H1 (cell line): ENCODE measurements around the gene GTF3C2. TPM values are rescaled to one million over a fixed set of nuclear protein-coding genes. Genes with fewer than 3 reads are reported as not detected.

Source experiments
- CTCF ChIA-PET: fragments of 300-600 bp; sonication (Branson Sonifier 250); formaldehyde crosslinking; loops from one replicate; lab custom pipeline; 2021; ENCODE audit not compliant: partially characterized antibody; lab: Charles Lee
- POLR2A ChIA-PET: fragments of 300-600 bp; sonication (Branson Sonifier 250); formaldehyde crosslinking; loops from one replicate; lab custom pipeline; 2021; ENCODE audit warnings: inconsistent platforms; ENCODE audit not compliant: partially characterized antibody; lab: Charles Lee
- DNase-seq, 2 experiments: peaks; one replicate each; pipeline versions ENCODE4 v3.0.0 to v3.0.0-alpha.2; 2010 to 2022; ENCODE audit warnings: low spot score in 2 of 2, low read depth in 1 of 2, mixed read lengths in 1 of 2
- FAIRE-seq: peaks from 2 replicates; lab custom pipeline; 2011; peaks lifted over from hg19 to GRCh38; lab: Jason Lieb, UNC
- H2AFZ ChIP-seq: 2 replicates; pipeline ENCODE4 v1.8.1; 2012; ENCODE audit warnings: low read length, inconsistent platforms
- H2AK5ac ChIP-seq: 2 replicates; pipeline ENCODE4 v1.6.1; 2013; ENCODE audit warnings: low read depth, low read length
- H2BK120ac ChIP-seq: replicated peaks from 2 replicates; pipeline ENCODE3; 2013; ENCODE audit warnings: low read depth, low read length, inconsistent platforms
- H2BK12ac ChIP-seq: 2 replicates; pipeline ENCODE4 v1.6.1; 2013; ENCODE audit warnings: low read depth, low read length
- H2BK15ac ChIP-seq: 2 replicates; pipeline ENCODE4 v1.6.1; 2013; ENCODE audit warnings: low read length
- H2BK20ac ChIP-seq: 2 replicates; pipeline ENCODE4 v1.6.1; 2013; ENCODE audit warnings: low read length
- H2BK5ac ChIP-seq: 2 replicates; pipeline ENCODE4 v1.6.1; 2013; ENCODE audit warnings: low read depth, low read length
- H3K14ac ChIP-seq: 2 replicates; pipeline ENCODE4 v1.6.1; 2013; ENCODE audit warnings: inconsistent platforms; ENCODE audit not compliant: insufficient read length
- H3K18ac ChIP-seq: 2 replicates; pipeline ENCODE4 v1.6.1; 2013; ENCODE audit warnings: low read length; ENCODE audit errors: extremely low read depth
- H3K23ac ChIP-seq: 2 replicates; pipeline ENCODE4 v1.6.1; 2013; ENCODE audit warnings: inconsistent platforms; ENCODE audit not compliant: insufficient read length
- H3K23me2 ChIP-seq: 2 replicates; pipeline ENCODE4 v1.6.1; 2013; ENCODE audit warnings: low read depth, low read length
- H3K27ac ChIP-seq: 2 replicates; pipeline ENCODE4 v1.6.1; 2011; ENCODE audit warnings: low read depth, low read length, inconsistent platforms
- H3K27me3 ChIP-seq, 4 experiments: replicated peaks in 1 of 4; 1 replicate in 1 of 4; 2 replicates in 3 of 4; pipeline versions ENCODE4 v1.6.1 to v1.8.1; 2011 to 2013; ENCODE audit warnings: low read length in 3 of 4, mild to moderate bottlenecking in 3 of 4, inconsistent platforms in 2 of 4, mixed read lengths in 2 of 4, moderate library complexity in 1 of 4; ENCODE audit not compliant: control insufficient read depth in 3 of 4, insufficient read depth in 3 of 4; ENCODE audit errors: extremely low read depth in 1 of 4
- H3K36me3 ChIP-seq, 4 experiments: 2 replicates each; pipeline versions ENCODE4 v1.6.1 to v1.8.1; 2011 to 2013; ENCODE audit warnings: mild to moderate bottlenecking in 4 of 4, low read length in 3 of 4, moderate library complexity in 2 of 4, control low read depth in 1 of 4, inconsistent platforms in 1 of 4; ENCODE audit not compliant: insufficient read depth in 4 of 4, control insufficient read depth in 2 of 4
- H3K4ac ChIP-seq: replicated peaks from 2 replicates; pipeline ENCODE3; 2013; ENCODE audit warnings: low read length, low read depth, mixed read lengths, inconsistent platforms; ENCODE audit not compliant: insufficient read length
- H3K4me1 ChIP-seq, 4 experiments: replicated peaks in 1 of 4; 1 replicate in 1 of 4; 2 replicates in 3 of 4; pipeline versions ENCODE4 v1.6.1 to v1.8.1; 2011 to 2013; ENCODE audit warnings: low read length in 3 of 4, inconsistent platforms in 2 of 4, mixed read lengths in 1 of 4; ENCODE audit not compliant: insufficient read depth in 4 of 4, control insufficient read depth in 3 of 4
- H3K4me2 ChIP-seq, 2 experiments: 2 replicates each; pipeline versions ENCODE4 v1.6.1 to v1.8.1; 2011 to 2013; ENCODE audit warnings: low read depth in 2 of 2, low read length in 2 of 2, control low read depth in 1 of 2, inconsistent platforms in 1 of 2, mild to moderate bottlenecking in 1 of 2; ENCODE audit not compliant: insufficient read depth in 1 of 2
- H3K4me3 ChIP-seq, 4 experiments: fragments of 200-600, 300-600 bp in 1 of 4; sonication (generic), shearing (Covaris generic), sonication (Bioruptor Twin) in 1 of 4; 2 replicates each; pipeline versions ENCODE4 v1.5.1 to v1.8.1; 2011 to 2016; ENCODE audit warnings: low read length in 4 of 4, low read depth in 3 of 4, control low read depth in 2 of 4, inconsistent platforms in 2 of 4, mild to moderate bottlenecking in 2 of 4, mixed read lengths in 1 of 4, moderate library complexity in 1 of 4; ENCODE audit not compliant: insufficient read depth in 2 of 4; ENCODE audit errors: extremely low read depth in 1 of 4
- H3K56ac ChIP-seq: replicated peaks from 2 replicates; pipeline ENCODE3; 2013; ENCODE audit warnings: low read depth, mild to moderate bottlenecking, mixed read lengths, low read length, inconsistent platforms; ENCODE audit not compliant: insufficient read length
- H3K79me1 ChIP-seq: 2 replicates; pipeline ENCODE4 v1.6.1; 2013; ENCODE audit warnings: low read depth, low read length, control low read depth
- H3K79me2 ChIP-seq, 2 experiments: 2 replicates each; pipeline versions ENCODE4 v1.6.1 to v1.8.1; 2012 to 2013; ENCODE audit warnings: low read length in 2 of 2, mild to moderate bottlenecking in 2 of 2, inconsistent platforms in 1 of 2; ENCODE audit not compliant: insufficient read depth in 2 of 2, control insufficient read depth in 1 of 2
- H3K9ac ChIP-seq, 4 experiments: replicated peaks in 1 of 4; 1 replicate in 1 of 4; 2 replicates in 3 of 4; pipeline versions ENCODE4 v1.6.1 to v1.8.1; 2011 to 2013; ENCODE audit warnings: low read depth in 3 of 4, low read length in 3 of 4, control low read depth in 2 of 4, mild to moderate bottlenecking in 2 of 4, moderate library complexity in 2 of 4, inconsistent platforms in 1 of 4; ENCODE audit errors: extremely low read depth in 1 of 4
- H3K9me3 ChIP-seq, 2 experiments: 2 replicates each; pipeline versions ENCODE4 v1.6.1 to v1.8.1; 2012 to 2013; ENCODE audit warnings: mild to moderate bottlenecking in 2 of 2, moderate library complexity in 2 of 2, control low read depth in 1 of 2, inconsistent platforms in 1 of 2, low read depth in 1 of 2, low read length in 1 of 2, mixed read lengths in 1 of 2; ENCODE audit not compliant: insufficient read depth in 2 of 2
- H4K20me1 ChIP-seq, 2 experiments: replicated peaks in 1 of 2; 2 replicates each; pipeline versions ENCODE3 to v1.8.1; 2011 to 2013; ENCODE audit warnings: inconsistent platforms in 2 of 2, low read length in 2 of 2, mild to moderate bottlenecking in 1 of 2; ENCODE audit not compliant: insufficient read depth in 2 of 2, control insufficient read depth in 1 of 2
- H4K5ac ChIP-seq: 2 replicates; pipeline ENCODE4 v1.6.1; 2013; ENCODE audit warnings: low read length, low read depth, mixed read lengths, inconsistent platforms; ENCODE audit not compliant: insufficient read length
- H4K8ac ChIP-seq: 2 replicates; pipeline ENCODE4 v1.8.0; 2013; ENCODE audit warnings: mild to moderate bottlenecking, moderate library complexity, low read length, inconsistent platforms; ENCODE audit not compliant: insufficient read depth; ENCODE audit errors: extremely low read depth
- H4K91ac ChIP-seq: replicated peaks from 2 replicates; pipeline ENCODE3; 2013; ENCODE audit warnings: low read length, mixed read lengths, inconsistent platforms; ENCODE audit not compliant: insufficient read length
- CBX8 ChIP-seq: fragments of 300-800, 300-1000 bp; sonication (generic); IDR thresholded peaks from 2 replicates; pipeline ENCODE4 v1.7.1; 2016; ENCODE audit warnings: low read depth, low read length, borderline replicate concordance
- CHD1 ChIP-seq: IDR thresholded peaks from 2 replicates; pipeline ENCODE4 v1.6.1; 2012; ENCODE audit warnings: low read depth, low read length, improper control_type of control experiment
- CTCF ChIP-seq, 3 experiments: IDR thresholded peaks; 1 replicate in 2 of 3; 2 replicates in 1 of 3; pipeline versions ENCODE4 v1.5.1 to v1.6.1; 2011; ENCODE audit warnings: low read length in 3 of 3, mild to moderate bottlenecking in 3 of 3, inconsistent platforms in 2 of 3, low read depth in 1 of 3, moderate library complexity in 1 of 3; ENCODE audit not compliant: insufficient read depth in 1 of 3; ENCODE audit errors: control extremely low read depth in 1 of 3
- HDAC6 ChIP-seq: IDR thresholded peaks from one replicate; pipeline ENCODE4 v1.7.1; 2012; ENCODE audit warnings: low read depth, mild to moderate bottlenecking, inconsistent platforms, low read length, moderate library complexity
- KDM5A ChIP-seq: fragments of 200-600 bp; IDR thresholded peaks from 2 replicates; pipeline ENCODE4 v1.7.1; 2012; ENCODE audit warnings: mild to moderate bottlenecking, low read length, inconsistent platforms, mixed read lengths
- NRF1 ChIP-seq: IDR thresholded peaks from 2 replicates; pipeline ENCODE4 v1.6.1; 2011; ENCODE audit warnings: mild to moderate bottlenecking, low read depth, low read length, improper control_type of control experiment
- POLR2AphosphoS5 ChIP-seq: IDR thresholded peaks from 2 replicates; pipeline ENCODE4 v1.6.1; 2011; ENCODE audit warnings: low read depth, low read length
- RFX5 ChIP-seq: IDR thresholded peaks from 2 replicates; pipeline ENCODE4 v1.6.1; 2011; ENCODE audit warnings: low read depth, low read length, improper control_type of control experiment, borderline replicate concordance
- SP2 ChIP-seq: IDR thresholded peaks from 2 replicates; pipeline ENCODE4 v1.6.1; 2012; ENCODE audit warnings: mild to moderate bottlenecking, low read length, inconsistent platforms
- SRF ChIP-seq: IDR thresholded peaks from 2 replicates; pipeline ENCODE4 v1.6.1; 2011; ENCODE audit warnings: mild to moderate bottlenecking, low read depth, low read length, moderate library complexity
- TBP ChIP-seq: IDR thresholded peaks from 2 replicates; pipeline ENCODE4 v1.6.1; 2011; ENCODE audit warnings: low read depth, low read length, improper control_type of control experiment
- WGBS, 2 experiments: shearing (Covaris generic) in 1 of 2; methylation state at CpG; one replicate each; pipeline versions ENCODE4 v1.1.6 to v1.1.7; 2013 to 2015; ENCODE audit warnings: low lambda C conversion rate in 2 of 2, mixed read lengths in 2 of 2, inconsistent platforms in 1 of 2, low coverage in 1 of 2, missing lambda C conversion rate in 1 of 2; ENCODE audit not compliant: insufficient replicate concordance in 2 of 2, insufficient coverage in 1 of 2, insufficient read length in 1 of 2; ENCODE audit errors: extremely low coverage in 1 of 2, missing lambda C conversion rate in 1 of 2; 5-methylcytosine and 5-hydroxymethylcytosine counted together
- polyA plus RNA-seq, 7 experiments: library from polyadenylated mRNA; depleted of rRNA in 3 of 7; stranded (reverse) in 5 of 7; unstranded in 2 of 7; fragments of >200 nt in 5 of 7; fragments of 200-250 nt in 2 of 7; gene quantifications; 1 replicate in 5 of 7; 2 replicates in 1 of 7; 4 replicates in 1 of 7; pipeline versions ENCODE4 v1.2.1 to v1.2.3, GENCODE V29; 2011 to 2013; ENCODE audit warnings: missing spikeins in 2 of 7, mixed read lengths in 2 of 7
- total RNA-seq: library from RNA; stranded (reverse); fragmentation: NEBNext Ultra II Directional; extraction: Animal tissue kit (Norgen Biotek cat#: 25700); gene quantifications from 2 replicates; pipeline ENCODE4 v1.2.1, GENCODE V29; 2021

GTF3C2 gene
- total and polyA plus RNA-seq, 2 of the 8 experiments (the other 6 are each of a cell fraction or from before 2014, with no cell fraction given): 118 to 127 TPM

GRCh38 chr2:27320958-27321543, 35.5 kb downstream of the GTF3C2 start:
- ChIA-PET CTCF (interaction anchor here (0.6 to 10.3 kb wide), 16 partner anchors 8 to 173 kb away, joined by 3 to 128 read pairs (median 4); partner anchors contain the start of gene UCN), POLR2A (interaction anchor here (1.0 to 9.4 kb wide), 10 partner anchors 11 to 72 kb away, joined by 3 to 105 read pairs (median 11); partner anchors contain the start of genes GTF3C2, TRIM54 and UCN)
- peaks cover under 1% of the 10 kb centered on the region; the same call in 1 of the 2 replicates for H3K79me1 ChIP-seq
- no peak for FAIRE-seq
- H4K5ac ChIP-seq: no peak overlapping the region
- no peaks in the 10 kb centered on the region for H4K20me1 ChIP-seq
- no peak overlapping the region for H2BK15ac ChIP-seq
- H3K23me2 ChIP-seq: peaks cover 7% of the 10 kb centered on the region
- H3K36me3 ChIP-seq: peaks cover under 1 to 5% (median 2%) of the 10 kb centered on the region in 4 experiments; a peak in 4 of 8 replicates
- peak overlapping the region in 1 of 2 experiments; percentile 97; a peak in 1 of 4 replicates for H3K4me2 ChIP-seq
- no peak overlapping the region for H3K9ac ChIP-seq
- no peak overlapping the region for H3K14ac ChIP-seq
- peaks cover 0 to 12% (median 0%) of the 10 kb centered on the region in 4 experiments; a peak in 5 of 7 replicates for H3K4me1 ChIP-seq
- no peak overlapping the region for H3K27ac ChIP-seq
- no peaks in the 10 kb centered on the region; a peak in 1 of 4 replicates for H3K79me2 ChIP-seq
- H2BK12ac ChIP-seq: no peak overlapping the region
- no peak overlapping the region for H2BK20ac ChIP-seq
- no peak overlapping the region; the same call in 1 of the 2 replicates for H2AK5ac ChIP-seq
- no peak overlapping the region for H4K8ac ChIP-seq
- H4K91ac ChIP-seq: no peak overlapping the region
- H3K56ac ChIP-seq: no peak overlapping the region
- DNase-seq: peak in 1 of 2 experiments; percentile 62
- H2BK120ac ChIP-seq: no peak overlapping the region
- no peak overlapping the region for H2AFZ ChIP-seq
- no peak overlapping the region for H3K18ac ChIP-seq
- H3K23ac ChIP-seq: no peak overlapping the region
- no peak overlapping the region for H2BK5ac ChIP-seq
- no peaks in the 10 kb centered on the region for H3K27me3 ChIP-seq
- WGBS, 2 experiments: 66% methylated on average over 8 of the region's 8 CpGs; no CpG with 5 or more reads in 1 of the 2 experiments
- no peak overlapping the region for H3K4me3 ChIP-seq
- no peaks in the 10 kb centered on the region for H3K9me3 ChIP-seq
- no peak overlapping the region for H3K4ac ChIP-seq
- no peak for TF ChIP-seq HDAC6
- no peak for TF ChIP-seq RFX5
- no peak for TF ChIP-seq POLR2AphosphoS5
- TF ChIP-seq CTCF (IDR thresholded peaks at IDR 0.05; ENCODE audit: control extremely low read depth in 1 of 3, insufficient read depth in 1 of 3, low read depth in 1 of 3, low read length in 3 of 3): peak in 2 of 3 experiments; percentile 54 to 56; a peak in 3 of 4 replicates
- no peak for TF ChIP-seq TBP
- TF ChIP-seq SP2: no peak
- no peak for TF ChIP-seq SRF
- no peak for TF ChIP-seq NRF1
- TF ChIP-seq CBX8: no peak
- TF ChIP-seq CHD1: no peak
- no peak for TF ChIP-seq KDM5A
